ENCODE results near the gene VWF. TPM values are rescaled to one million over a fixed set of nuclear protein-coding genes. Genes with fewer than 3 reads are reported as not detected.

The VWF gene
- total RNA-seq, 1 experiment from 2014 or later, result 0.05 TPM

DNA sequence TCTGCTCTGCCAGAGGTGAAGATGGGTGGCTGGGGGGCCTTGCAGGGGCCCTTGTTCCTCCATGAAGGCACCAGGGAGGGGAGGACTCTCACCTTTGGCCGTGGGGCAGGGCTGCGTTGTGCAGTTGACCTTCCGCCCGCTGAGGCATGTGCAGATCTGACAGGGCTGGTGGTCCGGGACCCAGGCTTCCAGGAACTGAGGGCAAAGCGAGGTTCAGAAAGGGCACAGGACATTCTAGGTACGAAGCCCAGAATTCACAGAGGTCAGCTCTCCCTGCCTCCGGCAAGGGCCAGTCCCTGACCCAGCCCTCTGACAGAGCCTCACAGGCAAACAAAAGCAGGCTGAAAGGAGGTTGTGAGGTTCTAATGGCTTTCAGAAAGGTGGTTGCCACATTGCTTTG, 139.0 kb downstream of the VWF start:
- no peak for DNase-seq (ENCODE audit: low read depth)

DNA sequence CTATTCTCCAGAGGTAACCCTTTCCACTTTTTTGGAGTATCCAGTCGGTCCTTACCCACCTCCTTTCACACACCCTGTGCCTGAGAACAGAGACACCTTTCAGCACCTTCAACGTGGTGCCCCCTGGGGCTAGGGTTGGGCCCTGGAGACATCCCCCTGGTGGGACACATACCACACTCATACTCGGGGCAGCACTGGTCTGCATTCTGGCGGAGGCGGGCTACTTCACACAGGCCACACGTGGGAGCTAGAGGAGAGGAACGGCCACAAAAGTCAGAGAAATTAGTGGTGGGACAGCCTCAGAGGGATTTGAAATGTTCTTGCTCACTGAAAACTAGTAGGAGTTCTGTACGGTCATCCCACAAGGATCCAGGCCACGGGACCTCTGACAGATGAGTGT, 139.6 kb downstream of the VWF start:
- no peak for DNase-seq (ENCODE audit: low read depth)

DNA sequence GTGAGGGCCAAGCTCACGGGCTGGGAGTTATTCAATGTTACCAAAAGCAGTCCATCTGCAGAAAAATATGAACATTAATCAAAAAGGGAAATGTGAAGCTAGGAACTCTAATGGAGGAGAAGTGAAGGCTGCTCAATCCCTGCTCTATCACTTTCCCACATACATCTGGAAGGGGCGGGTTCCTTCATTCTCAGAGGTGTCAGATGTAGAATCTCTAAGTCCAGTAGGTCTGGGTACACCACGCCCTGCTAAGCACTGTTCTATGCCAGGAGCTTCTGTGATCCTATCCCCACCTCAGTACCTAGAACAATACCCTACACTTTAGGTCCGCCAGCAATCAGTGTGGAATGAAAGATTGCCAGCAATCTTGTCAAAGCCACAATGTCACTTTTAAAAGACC, 142.4 kb downstream of the VWF start:
- no peak for DNase-seq (ENCODE audit: low read depth)

GRCh38 chr12:5977556-5977955, 146.9 kb downstream of the VWF start:
- DNase-seq (ENCODE audit: low read depth), result no peak

DNA sequence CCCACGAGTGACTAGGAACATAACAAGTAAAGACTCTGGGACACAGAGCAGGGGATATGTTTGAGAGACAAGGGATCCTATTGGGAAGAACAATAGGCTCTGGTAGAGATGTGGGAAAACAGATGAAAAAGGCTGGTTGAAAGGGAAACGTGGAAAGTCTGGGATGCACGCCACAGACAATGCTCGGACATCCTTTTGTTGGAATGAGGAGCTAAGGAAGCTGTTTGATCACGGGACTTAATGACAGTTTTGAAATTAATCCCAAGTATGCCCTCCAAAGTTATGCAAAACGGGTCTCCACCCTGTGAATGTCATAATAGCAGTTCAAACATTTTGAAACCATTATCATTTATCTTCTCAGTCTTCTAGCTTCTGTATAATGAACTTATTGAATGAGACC, 147.8 kb downstream of the VWF start:
- no peak for DNase-seq (ENCODE audit: low read depth)

- no peak for DNase-seq (ENCODE audit: low read depth)
Observed at GRCh38 chr12:5976196-5976595, 148.3 kb downstream of the VWF start.

DNA sequence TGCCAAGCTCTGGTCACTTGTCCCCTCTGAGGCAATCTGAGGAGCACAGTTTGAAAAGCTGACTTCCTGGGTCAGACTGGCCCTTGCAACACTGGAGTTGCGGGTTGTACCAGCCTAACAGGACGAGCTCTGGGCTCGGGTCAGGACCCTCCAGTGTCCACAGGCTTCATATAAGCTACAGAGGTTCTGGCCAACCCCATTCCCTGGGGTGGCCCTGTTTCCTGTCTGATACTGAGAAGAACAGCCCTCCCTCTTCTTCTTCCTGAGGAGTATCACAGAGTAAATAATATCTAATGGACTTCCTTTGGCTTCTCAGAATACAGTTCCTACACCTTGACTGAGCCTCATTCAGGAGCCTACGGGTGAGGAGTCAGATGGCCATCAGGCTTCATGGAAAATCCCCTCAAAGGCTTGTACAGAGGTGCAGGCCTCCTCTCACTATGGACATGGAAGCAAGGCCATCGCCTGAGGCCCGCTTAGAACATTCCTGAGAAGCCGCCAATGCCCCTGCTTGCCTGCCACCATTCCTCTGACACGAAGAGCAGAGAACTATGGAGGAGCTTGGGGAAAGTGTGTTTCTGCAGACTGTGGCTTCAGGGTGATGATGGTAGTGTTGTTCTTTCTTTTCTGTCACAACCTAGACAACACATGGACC, 150.9 kb downstream of the VWF start:
- DNase-seq (ENCODE audit: low read depth), result no peak

GRCh38 chr12:5972387-5972786, 152.1 kb downstream of the VWF start:
- no peak for DNase-seq (ENCODE audit: low read depth)

GRCh38 chr12:5971194-5971850, 153.1 kb downstream of the VWF start:
- no peak for DNase-seq (ENCODE audit: low read depth)

DNA sequence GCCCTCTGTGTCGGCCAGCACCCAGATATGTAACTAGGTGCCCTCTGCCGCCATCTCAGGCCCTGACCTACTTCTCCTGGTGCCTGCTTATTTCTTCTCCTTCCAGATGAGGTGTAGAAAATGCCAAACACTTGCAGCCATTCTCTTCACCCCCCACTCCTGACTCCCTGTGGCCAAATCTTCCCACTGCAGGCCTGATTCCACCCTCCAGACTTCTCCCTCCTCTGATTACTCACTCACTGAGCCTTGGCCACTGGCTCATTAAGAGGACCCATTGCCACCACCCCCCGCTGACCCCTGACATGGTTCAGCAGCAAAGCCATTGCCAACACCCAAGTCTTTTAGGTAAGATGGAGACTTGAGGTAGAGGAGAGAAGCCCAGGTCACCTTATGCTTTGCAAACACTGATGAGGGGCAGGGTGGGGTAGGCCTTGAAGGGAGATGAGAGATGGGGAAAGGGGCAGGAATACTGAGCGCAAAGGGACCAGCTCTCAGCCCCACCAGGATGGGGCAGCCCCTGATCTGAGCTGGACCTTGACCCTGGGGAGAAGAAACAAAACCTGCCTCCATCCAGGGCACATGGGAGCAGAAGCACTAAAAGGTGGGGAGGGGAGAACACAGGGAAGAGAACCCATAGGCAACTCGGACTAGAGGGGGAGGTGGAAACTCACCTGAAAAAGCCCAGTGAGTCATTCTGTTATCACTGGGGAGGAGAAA, 154.3 kb downstream of the VWF start:
- no peak for DNase-seq (ENCODE audit: low read depth)

DNA sequence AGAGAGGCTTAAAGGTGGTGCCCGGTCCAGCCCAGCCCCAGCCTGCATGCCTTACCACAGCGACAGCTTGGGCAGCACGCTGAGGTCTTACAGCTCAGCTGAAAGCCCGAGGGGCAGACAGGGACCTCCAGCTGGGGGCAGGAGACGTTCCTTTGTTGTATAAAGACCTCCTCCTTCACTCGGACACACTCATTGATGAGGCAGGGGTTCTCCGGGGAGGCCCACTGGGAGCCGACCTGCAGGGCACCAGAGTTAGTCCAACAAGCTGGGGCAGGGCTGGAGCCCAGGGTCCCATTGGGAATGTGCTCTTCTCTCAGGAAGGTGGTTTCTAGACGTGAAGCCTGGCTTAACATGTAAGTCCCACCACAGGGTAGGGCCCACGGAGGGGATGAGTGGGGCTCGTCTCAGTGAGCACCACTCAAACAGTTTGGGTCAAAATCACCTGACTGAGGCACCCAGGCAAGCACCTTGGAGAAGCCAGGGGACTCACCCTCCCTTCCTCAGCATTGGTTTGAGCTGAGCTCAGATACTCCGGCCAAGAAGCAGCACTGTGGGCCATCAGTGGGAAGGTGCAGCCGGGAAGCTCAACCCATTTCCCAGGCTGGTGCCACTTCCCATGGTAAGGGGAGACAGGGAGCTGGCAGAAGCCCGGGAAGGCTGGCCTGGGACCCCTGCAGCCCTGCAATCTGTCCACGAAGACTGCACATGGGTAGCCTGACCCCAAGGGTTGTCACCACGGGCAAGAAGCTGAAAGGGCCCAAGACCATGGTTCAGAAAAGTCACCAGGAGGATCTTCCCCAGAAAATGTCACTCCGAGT, 155.1 kb downstream of the VWF start:
- DNase-seq (ENCODE audit: low read depth), result no peak

GRCh38 chr12:5967645-5968415, 156.6 kb downstream of the VWF start:
- DNase-seq (ENCODE audit: low read depth), result no peak

GRCh38 chr12:5966486-5967095, 157.9 kb downstream of the VWF start:
- no peak for DNase-seq (ENCODE audit: low read depth)

DNA sequence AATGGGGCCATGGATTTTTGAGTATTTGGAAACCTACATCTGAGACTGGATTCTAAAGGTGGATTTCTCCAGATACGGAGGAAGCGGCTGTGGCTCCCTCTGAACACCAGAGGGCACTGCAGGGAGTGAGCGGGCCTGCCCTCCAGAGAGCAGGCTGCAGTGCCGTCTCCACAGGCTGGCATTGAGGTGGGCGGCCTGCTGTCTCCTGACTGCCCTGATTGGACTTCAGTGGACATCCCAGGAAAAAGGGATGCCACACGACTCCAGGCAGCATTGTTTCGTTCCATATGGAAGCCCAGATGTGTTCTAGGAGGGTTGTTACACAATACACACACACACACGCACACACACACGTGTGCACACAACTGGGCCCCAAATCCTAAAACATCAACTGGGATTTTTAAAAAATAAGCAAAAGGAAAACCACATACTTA, 158.5 kb downstream of the VWF start:
- peak; percentile 40 for DNase-seq (ENCODE audit: low read depth)

DNA sequence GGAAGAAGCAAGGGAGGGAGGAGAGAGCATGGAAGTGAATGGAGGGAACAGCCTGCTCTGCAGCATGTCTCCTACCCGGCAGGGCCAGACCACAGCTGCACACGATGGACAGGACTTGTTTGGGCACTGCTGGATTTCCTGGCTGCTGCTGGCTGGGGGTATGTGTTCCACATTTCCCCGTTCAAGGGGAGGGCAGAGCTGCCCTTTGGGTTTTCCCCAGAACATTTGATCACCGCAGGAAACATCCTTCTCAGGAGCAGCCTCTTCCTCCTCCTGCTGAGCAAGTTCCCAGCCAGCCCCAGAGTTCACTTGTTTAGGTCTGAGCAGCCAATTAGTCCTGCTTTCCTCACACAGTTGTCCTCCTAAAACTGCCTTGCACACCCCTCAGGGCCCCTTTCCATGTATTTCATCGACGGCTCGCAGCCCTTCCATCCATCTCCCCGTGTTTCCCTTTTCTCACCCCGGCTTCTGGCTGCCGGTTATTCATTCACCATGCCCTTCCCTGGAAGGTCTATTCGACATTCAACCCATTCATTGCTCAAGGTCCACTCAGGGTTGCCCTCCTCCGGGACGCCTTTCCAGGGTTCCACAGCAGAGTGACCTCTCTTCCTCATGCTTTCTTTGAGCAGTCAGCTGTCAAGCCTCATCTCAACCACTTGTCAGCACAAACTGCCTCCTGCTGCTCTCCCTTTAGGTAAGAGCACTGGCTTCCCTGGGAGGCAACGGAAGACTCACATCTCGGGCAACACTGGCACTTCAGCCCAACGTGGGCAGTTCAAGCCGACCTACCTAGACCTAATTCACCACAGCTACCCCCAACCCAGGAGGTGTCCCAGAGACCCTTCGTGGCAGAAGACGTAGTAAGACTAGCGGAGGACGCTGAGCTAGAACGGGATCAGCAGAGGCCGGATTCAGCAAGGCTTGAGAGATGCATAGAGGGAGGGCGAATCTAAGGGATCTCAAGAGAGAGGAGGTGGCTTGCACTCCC, 159.3 kb downstream of the VWF start:
- no peak for DNase-seq (ENCODE audit: low read depth)

- no peak for DNase-seq (ENCODE audit: low read depth)
Observed at GRCh38 chr12:5963515-5963914, 161.0 kb downstream of the VWF start.

DNA sequence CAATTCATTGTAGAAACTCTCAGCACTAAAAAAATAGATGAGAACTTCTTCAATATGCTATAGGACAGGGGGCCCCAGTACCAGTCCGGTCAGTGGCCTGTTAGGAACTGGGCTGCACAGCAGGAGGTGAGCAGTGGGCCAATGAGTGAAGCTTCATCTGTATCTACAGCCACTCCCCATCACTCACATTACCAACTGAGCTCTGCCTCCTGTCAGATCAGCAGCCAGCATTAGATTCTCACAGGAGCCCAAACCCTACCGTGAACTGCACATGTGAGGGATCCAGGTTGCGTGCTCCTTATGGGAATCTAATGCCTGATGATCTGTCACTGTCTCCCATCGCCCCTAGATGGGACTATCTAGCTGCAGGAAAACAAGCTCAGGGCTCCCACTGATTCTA, 163.7 kb downstream of the VWF start:
- no peak for DNase-seq (ENCODE audit: low read depth)

- no peak for DNase-seq (ENCODE audit: low read depth)
Observed at GRCh38 chr12:5956987-5957386, 167.5 kb downstream of the VWF start.

GRCh38 chr12:5954661-5955060, 169.8 kb downstream of the VWF start:
- no peak for DNase-seq (ENCODE audit: low read depth)
